ENCODE data around the gene CTNNA2. TPM values are rescaled to one million over a fixed set of nuclear protein-coding genes. Genes with fewer than 3 reads are reported as not detected.

The CTNNA2 gene
- total and polyA plus RNA-seq, 2 of the 8 experiments (the other 6 are each of a cell fraction or from before 2014, with no cell fraction given) = 3.9 to 9.0 TPM

DNA sequence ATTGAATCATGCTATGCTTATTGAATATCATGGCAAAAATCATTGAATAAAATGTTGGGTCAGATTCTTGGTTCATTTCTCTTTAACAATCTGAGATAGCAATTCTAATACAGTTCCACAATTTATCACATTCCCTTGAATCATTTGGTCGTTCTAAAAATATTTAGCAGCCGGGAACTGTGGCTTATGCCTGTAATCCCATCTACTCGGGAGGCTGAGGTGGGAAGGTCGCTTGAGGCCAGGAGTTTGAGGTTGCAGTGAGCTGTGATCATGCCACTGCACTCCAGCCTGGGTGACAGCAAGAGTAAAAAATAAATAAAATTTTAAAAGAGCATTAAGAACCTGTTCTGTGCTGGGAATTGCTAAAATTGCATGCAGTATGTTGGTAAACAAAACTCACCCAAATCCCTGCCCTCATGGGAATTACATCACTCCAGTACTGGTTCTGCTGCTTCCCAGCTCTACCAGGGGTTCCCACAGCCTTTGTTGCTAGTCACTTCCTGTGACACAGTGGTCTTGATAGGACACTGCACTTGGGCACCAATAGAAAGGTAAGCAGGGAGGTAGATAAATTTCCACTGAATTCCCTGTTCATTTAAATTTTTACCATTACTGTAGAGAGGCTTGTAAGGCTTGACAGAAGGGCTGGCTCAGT lies 200.4 kb downstream of the CTNNA2 start:
- Histone ChIP-seq H2BK5ac (ENCODE audit: low read depth, low read length) (no peak overlapping the region), H3K9ac (replicated peaks in 1 of 4; ENCODE audit: extremely low read depth in 1 of 4, low read depth in 3 of 4, low read length in 3 of 4) (no peak overlapping the region), H4K5ac (ENCODE audit: insufficient read length, low read depth, low read length) (no peak overlapping the region), H3K4me1 (replicated peaks in 1 of 4; ENCODE audit: control insufficient read depth in 3 of 4, insufficient read depth in 4 of 4, low read length in 3 of 4) (peaks cover 0 to 4% (median 1%) of the 10 kb centered on the region in 4 experiments; a peak in 1 of 7 replicates), H3K27me3 (replicated peaks in 1 of 4; ENCODE audit: control insufficient read depth in 3 of 4, extremely low read depth in 1 of 4, insufficient read depth in 3 of 4, low read length in 3 of 4) (no peaks in the 10 kb centered on the region), H4K20me1 (replicated peaks in 1 of 2; ENCODE audit: control insufficient read depth in 1 of 2, insufficient read depth in 2 of 2, low read length in 2 of 2) (no peaks in the 10 kb centered on the region), H4K91ac (replicated peaks; ENCODE audit: insufficient read length, low read length) (no peak overlapping the region), H3K14ac (ENCODE audit: insufficient read length) (no peak overlapping the region), H3K4me3 (ENCODE audit: extremely low read depth in 1 of 4, insufficient read depth in 2 of 4, low read depth in 3 of 4, low read length in 4 of 4) (no peak overlapping the region), H2BK120ac (replicated peaks; ENCODE audit: low read depth, low read length) (no peak overlapping the region), H4K8ac (ENCODE audit: extremely low read depth, insufficient read depth, low read length) (no peak overlapping the region), H3K36me3 (ENCODE audit: control insufficient read depth in 2 of 4, insufficient read depth in 4 of 4, low read length in 3 of 4) (no peaks in the 10 kb centered on the region), H3K9me3 (ENCODE audit: insufficient read depth in 2 of 2, low read depth in 1 of 2, low read length in 1 of 2) (no peaks in the 10 kb centered on the region), H3K79me1 (ENCODE audit: low read depth, low read length) (no peaks in the 10 kb centered on the region), H3K23ac (ENCODE audit: insufficient read length) (no peak overlapping the region), H2BK20ac (ENCODE audit: low read length) (no peak overlapping the region), H3K27ac (ENCODE audit: low read depth, low read length) (no peak overlapping the region), H2BK12ac (ENCODE audit: low read depth, low read length) (no peak overlapping the region), H3K4me2 (ENCODE audit: insufficient read depth in 1 of 2, low read depth in 2 of 2, low read length in 2 of 2) (no peak overlapping the region), H2BK15ac (ENCODE audit: low read length) (no peak overlapping the region), H3K18ac (ENCODE audit: extremely low read depth, low read length) (no peak overlapping the region), H3K23me2 (ENCODE audit: low read depth, low read length) (no peaks in the 10 kb centered on the region), H2AFZ (ENCODE audit: low read length) (no peak overlapping the region), H2AK5ac (ENCODE audit: low read depth, low read length) (no peak overlapping the region), H3K4ac (replicated peaks; ENCODE audit: insufficient read length, low read depth, low read length) (no peak overlapping the region), H3K79me2 (ENCODE audit: control insufficient read depth in 1 of 2, insufficient read depth in 2 of 2, low read length in 2 of 2) (no peaks in the 10 kb centered on the region), H3K56ac (replicated peaks; ENCODE audit: insufficient read length, low read depth, low read length) (no peak overlapping the region)
- ChIA-PET POLR2A (ENCODE audit: partially characterized antibody) (no interaction called here), CTCF (ENCODE audit: partially characterized antibody) (interaction anchor here (1.8 to 4.9 kb wide), 2 partner anchors 43 to 142 kb away, joined by 7 to 17 read pairs; no protein-coding TSS in a partner anchor)
- FAIRE-seq (no peak), DNase-seq (ENCODE audit: low read depth in 1 of 2, low spot score in 2 of 2) (no peak)
- TF ChIP-seq CHD2 (IDR thresholded peaks at IDR 0.05; ENCODE audit: low read length) = no peak
- 90% methylated on average over 4 of the region's 4 CpGs; no CpG with 5 or more reads in 1 of the 2 experiments for WGBS, 2 experiments (ENCODE audit: extremely low coverage in 1 of 2, insufficient coverage in 1 of 2, insufficient read length in 1 of 2, insufficient replicate concordance in 2 of 2, low coverage in 1 of 2, low lambda C conversion rate in 2 of 2, missing lambda C conversion rate in 1 of 2)

Measured in H1 (cell line).